ENCODE data around the gene SURF6. TPM values are rescaled to one million over a fixed set of nuclear protein-coding genes. Genes with fewer than 3 reads are reported as not detected.

Gene SURF6
- 9.7 and 10.1 TPM in 2 replicates for total RNA-seq

DNA sequence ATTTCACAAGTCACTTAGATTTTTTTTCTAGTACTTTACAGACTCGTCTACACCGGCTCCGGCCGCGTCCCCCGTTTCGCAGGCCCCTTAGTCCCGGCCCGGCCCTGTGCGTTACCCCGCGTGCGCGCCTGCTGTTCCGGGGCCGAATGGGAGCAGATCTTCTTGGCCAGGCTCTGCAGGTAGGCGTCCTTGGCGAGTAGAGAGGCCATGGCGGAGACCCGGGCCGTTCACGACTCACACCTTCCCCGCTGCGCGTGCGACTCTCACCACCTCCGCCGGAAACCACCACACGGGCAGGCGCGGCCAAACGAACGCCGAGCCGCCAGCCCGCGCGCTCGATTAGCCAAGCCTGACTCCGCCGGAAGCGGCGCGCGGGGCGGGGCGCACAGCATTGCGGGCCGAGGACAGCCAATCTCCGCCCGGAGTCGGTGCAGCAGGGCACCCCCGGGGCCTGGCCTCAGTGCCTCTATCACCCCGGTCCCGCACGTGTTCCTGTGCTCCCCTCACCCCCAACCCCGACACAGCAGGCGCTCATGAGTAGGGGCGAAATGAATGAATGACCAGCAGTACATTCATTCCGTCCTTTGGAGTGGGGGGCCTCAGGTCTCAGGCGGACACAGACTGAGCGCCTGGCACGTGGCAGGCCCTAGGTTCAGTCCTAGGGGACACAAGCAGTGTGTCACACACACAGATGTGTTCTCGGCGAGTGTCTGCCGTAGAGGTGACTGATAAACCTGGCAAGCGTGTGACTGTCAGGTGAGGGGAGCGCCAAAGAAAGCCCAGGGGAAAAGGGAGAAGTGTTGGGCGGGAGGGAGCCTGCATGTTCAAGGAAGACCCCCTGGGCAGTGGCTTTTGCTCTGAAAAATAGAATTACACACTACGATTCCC, at the start of gene SURF6:
Gene SURF6 (minus strand): TSS at position 265 of the 888 bp plus-strand sequence. CDS start 56 bp downstream, at position 209.

DNA sequence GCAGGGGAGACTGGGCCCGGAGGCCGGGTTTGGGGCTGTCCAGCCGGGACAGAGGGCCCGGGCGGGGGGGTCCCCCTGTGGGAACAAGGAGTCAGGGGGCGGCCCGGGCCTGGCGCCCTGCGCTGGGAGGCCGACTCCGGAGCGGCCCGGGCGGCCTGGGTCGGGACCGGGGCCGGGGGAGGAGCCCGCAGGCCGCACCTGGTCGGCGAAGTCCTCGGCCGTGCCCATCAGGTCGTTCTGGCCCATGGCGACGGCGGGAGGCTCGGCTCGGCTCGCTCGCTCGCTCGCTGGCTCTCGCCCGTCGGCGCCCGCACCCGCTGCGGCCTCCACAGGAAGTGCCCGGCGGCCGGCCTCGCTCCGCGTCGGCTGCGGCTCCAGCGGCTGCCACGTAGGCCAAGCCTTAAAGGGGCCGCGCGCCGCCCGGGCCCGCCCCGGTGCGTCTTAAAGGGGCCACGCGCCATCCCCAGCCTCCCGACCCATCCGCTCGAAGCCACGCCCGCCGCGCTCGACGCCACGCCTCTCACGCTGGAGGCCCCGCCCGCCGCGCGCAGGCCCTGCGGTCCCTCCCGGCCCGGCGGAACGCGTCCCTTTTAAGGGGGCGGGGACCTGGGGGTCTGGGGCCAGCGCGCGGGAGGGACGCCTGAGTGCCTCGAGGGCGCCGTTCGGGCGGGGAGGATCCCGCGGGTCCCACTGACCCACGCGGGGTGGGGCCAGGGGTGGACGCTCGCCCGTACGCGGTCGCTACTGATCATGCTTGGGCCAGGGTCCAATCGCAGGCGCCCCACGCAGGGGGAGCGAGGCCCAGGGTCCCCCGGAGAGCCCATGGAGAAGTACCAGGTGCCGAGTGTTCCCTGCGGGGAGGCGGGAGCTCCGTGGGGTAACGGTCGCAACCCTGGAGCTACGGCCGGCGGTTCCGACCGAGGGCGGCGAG, 40.0 kb upstream of the SURF6 start, which contains the start of the genes STKLD1 and SURF4:
Gene STKLD1 (plus strand): TSS at position 643 of the 931 bp plus-strand sequence. CDS start 108 bp downstream, at position 751.
Gene SURF4 (minus strand): TSS at position 337 of the 931 bp plus-strand sequence. CDS start 91 bp downstream, at position 246.

DNA sequence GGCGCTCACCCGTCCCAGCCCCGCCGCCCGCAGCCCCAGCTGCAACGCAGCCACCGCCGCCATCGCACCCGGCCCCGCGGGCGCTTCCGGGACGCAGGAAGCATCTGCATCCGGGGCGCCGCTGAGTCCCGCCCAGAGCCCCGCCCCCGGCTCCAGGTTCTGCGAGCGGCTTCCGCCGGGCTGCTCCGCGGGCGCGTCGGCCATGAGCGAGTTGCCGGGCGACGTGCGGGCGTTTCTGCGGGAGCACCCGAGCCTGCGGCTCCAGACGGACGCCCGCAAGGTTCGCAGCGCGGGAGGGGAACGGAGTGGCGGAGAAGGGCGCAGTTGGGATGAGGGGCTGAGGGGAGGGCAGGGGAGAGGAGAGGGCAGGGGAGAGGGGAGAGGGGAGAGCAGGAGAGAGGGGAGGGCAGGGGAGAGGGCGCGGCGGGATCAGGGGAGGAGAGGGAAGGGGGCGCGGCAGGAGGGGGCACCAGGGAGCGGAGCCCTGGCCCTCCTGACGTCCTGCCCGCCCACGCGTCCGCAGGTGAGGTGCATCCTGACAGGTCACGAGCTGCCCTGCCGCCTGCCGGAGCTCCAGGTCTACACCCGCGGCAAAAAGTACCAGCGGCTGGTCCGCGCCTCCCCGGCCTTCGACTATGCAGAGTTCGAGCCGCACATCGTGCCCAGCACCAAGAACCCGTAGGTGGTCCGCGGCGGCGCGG, 20.6 kb upstream of the SURF6 start, which contains the start of the genes SURF1 and SURF2:
Gene SURF1 (minus strand): TSS at position 97 of the 701 bp plus-strand sequence. CDS start 34 bp downstream, at position 63.
Gene SURF2 (plus strand): TSS at position 160 of the 701 bp plus-strand sequence. CDS start 43 bp downstream, at position 203.

DNA sequence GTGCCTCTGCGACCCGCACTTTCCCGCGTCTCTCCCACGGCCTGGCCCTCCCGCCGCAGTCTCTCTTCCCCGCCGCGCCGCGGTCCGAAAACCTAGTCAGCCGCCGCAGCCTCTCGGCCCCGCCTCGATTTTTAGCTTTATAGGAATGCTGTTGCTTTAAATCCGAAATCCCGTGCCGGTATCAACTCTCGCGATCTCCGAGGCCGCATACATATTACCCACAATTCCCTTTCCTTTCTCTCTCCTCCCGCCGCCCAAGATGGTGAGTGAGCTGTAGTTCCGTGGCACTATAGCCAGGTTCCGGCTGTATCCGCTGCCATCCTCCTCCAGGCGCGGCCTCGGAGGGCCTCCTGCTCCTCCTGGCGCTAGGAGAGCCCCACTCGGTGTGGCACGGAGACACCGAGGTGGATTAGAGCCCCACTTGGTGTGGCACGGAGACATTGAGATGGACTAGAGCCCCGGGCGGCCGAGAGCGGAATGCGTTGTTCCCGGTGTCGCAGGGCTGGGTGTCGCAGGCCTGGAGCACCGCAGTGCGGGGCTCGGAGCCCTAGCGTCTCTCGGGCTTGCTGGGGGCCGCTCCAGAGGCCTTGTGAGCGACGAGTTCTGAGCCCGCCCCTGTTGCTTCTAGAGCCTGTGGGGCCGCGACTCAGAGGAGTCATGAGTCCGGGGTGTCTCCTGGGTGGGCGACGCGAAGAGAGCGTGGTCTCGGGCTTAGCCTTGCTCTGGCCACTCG, 12.2 kb upstream of the SURF6 start, which contains the start of the genes MED22 and RPL7A:
Gene MED22 (minus strand): TSS at position 147 of the 733 bp plus-strand sequence. CDS start 1,469 bp downstream, outside the sequence.
Gene RPL7A (plus strand): TSS at position 234 of the 733 bp plus-strand sequence. CDS start 26 bp downstream, at position 260.

Small RNAs within 50 kb of the gene (small RNA-seq; reads per million reads assigned to genes)
- gene RF00019 (not detected), gene SNORD24 (not detected), gene SNORD36A (not detected), gene SNORD36B (not detected), gene SNORD36C (not detected)

Other genes starting within 250 kb of the SURF6 start
- gene RALGDS, start 214.9 kb downstream of the SURF6 start, total RNA-seq: 32.0 and 34.5 TPM in 2 replicates
- 5.8 and 7.2 TPM in 2 replicates for gene GBGT1, start 172.3 kb downstream of the SURF6 start, total RNA-seq
- gene OBP2B, start 126.9 kb downstream of the SURF6 start, total RNA-seq: not detected in 2 replicates
- not detected in 2 replicates for gene ABO, start 61.0 kb downstream of the SURF6 start, total RNA-seq
- gene MED22, start 11.9 kb upstream of the SURF6 start, total RNA-seq: 17.4 and 21.3 TPM in 2 replicates
- 1,307 and 1,371 TPM in 2 replicates for gene RPL7A, start 12.0 kb upstream of the SURF6 start, total RNA-seq
- 19.6 and 19.8 TPM in 2 replicates for gene SURF1, start 20.3 kb upstream of the SURF6 start, total RNA-seq
- 8.8 and 11.1 TPM in 2 replicates for gene SURF2, start 20.4 kb upstream of the SURF6 start, total RNA-seq
- gene SURF4, start 39.9 kb upstream of the SURF6 start, total RNA-seq: 424 and 466 TPM in 2 replicates
- gene STKLD1, start 40.2 kb upstream of the SURF6 start, total RNA-seq: 0.61 and 1.3 TPM in 2 replicates
- gene REXO4, start 81.8 kb upstream of the SURF6 start, total RNA-seq: 14.6 and 15.2 TPM in 2 replicates
- 1.8 and 2.4 TPM in 2 replicates for gene ADAMTS13, start 86.2 kb upstream of the SURF6 start, total RNA-seq
- gene CACFD1, start 123.8 kb upstream of the SURF6 start, total RNA-seq: 12.1 and 13.3 TPM in 2 replicates
- 35.5 and 41.3 TPM in 2 replicates for gene SLC2A6, start 142.9 kb upstream of the SURF6 start, total RNA-seq
- gene MYMK, start 188.8 kb upstream of the SURF6 start, total RNA-seq: not detected in 2 replicates
- under 0.01 TPM in 1 of 2 replicates, not detected in the other for gene ADAMTSL2, start 198.5 kb upstream of the SURF6 start, total RNA-seq

Measured in hair follicle dermal papilla cell (primary cell).